Fibroblast of skin of right biceps (primary cell): Measurements from ENCODE around the gene SHROOM3.
"Not testable (repeated sequence)": the region's sequence is repeated elsewhere in the genome, so short reads cannot be mapped to it uniquely, and the experiment has no call there.

Experiments
- DNase-seq: peaks from one replicate; pipeline ENCODE4 v3.0.0-alpha.2; 2013

Gene SHROOM3

GRCh38 chr4:76600447-76600846, 165.4 kb downstream of the SHROOM3 start:
- DNase-seq, result no peak

GRCh38 chr4:76601791-76602190, 166.8 kb downstream of the SHROOM3 start:
- DNase-seq, result peak; percentile 53

- DNase-seq, result peak; percentile 88
Observed at GRCh38 chr4:76605099-76605563, 170.1 kb downstream of the SHROOM3 start.

GRCh38 chr4:76606645-76607265, 171.7 kb downstream of the SHROOM3 start:
- DNase-seq, result peak; percentile 70

GRCh38 chr4:76607266-76607799, 172.3 kb downstream of the SHROOM3 start:
- DNase-seq, result peak; percentile 69

- DNase-seq, result no peak
Observed at GRCh38 chr4:76607846-76608245, 172.8 kb downstream of the SHROOM3 start.

GRCh38 chr4:76608549-76608948, 173.5 kb downstream of the SHROOM3 start:
- DNase-seq, result not testable (repeated sequence)

- peak; percentile 70 for DNase-seq
Observed at GRCh38 chr4:76610751-76611547, 175.9 kb downstream of the SHROOM3 start.

- peak; percentile 66 for DNase-seq
Observed at GRCh38 chr4:76611616-76612207, 176.7 kb downstream of the SHROOM3 start.

- peak; percentile 91 for DNase-seq
Observed at GRCh38 chr4:76614589-76614988, 179.6 kb downstream of the SHROOM3 start.

GRCh38 chr4:76615999-76616398, 181.0 kb downstream of the SHROOM3 start:
- DNase-seq, result no peak

- no peak for DNase-seq
Observed at GRCh38 chr4:76616526-76616925, 181.5 kb downstream of the SHROOM3 start.

GRCh38 chr4:76620723-76621468, 185.9 kb downstream of the SHROOM3 start:
- DNase-seq, result no peak

- no peak for DNase-seq
Observed at GRCh38 chr4:76622126-76622525, 187.1 kb downstream of the SHROOM3 start.

GRCh38 chr4:76622717-76623116, 187.7 kb downstream of the SHROOM3 start:
- DNase-seq, result no peak

GRCh38 chr4:76623217-76624045, 188.4 kb downstream of the SHROOM3 start:
- DNase-seq, result peak; percentile 55

- peak; percentile 98 for DNase-seq
Observed at GRCh38 chr4:76624241-76624681, 189.2 kb downstream of the SHROOM3 start.

- DNase-seq, result peak; percentile 42
Observed at GRCh38 chr4:76624931-76625715, 190.1 kb downstream of the SHROOM3 start.

- DNase-seq, result no peak
Observed at GRCh38 chr4:76626686-76627465, 191.8 kb downstream of the SHROOM3 start.

GRCh38 chr4:76628251-76628650, 193.2 kb downstream of the SHROOM3 start:
- DNase-seq, result no peak
